GM18870 (cell line): ENCODE measurements around the gene LAMP5.

Experiments
- ATAC-seq: cut with Tn5 transposase; IDR thresholded peaks from one replicate; pipeline ENCODE4 v1.9.1; 2021; ENCODE audit warnings: moderate library complexity; ENCODE audit not compliant: unreplicated experiment

The LAMP5 gene

GRCh38 chr20:9578594-9578993 lies 64.2 kb downstream of the LAMP5 start:
- no peak for ATAC-seq
